Endothelial cell of umbilical vein (primary cell): ENCODE measurements around the gene MAPKAP1. TPM values are rescaled to one million over a fixed set of nuclear protein-coding genes. Genes with fewer than 3 reads are reported as not detected.

Source experiments
- BruUV-seq: library from RNA; stranded (reverse); fragments of 400-500 nt; replicated peaks from 2 replicates; lab custom pipeline; 2021; lab: Mats Ljungman, UMichigan
- CTCF ChIA-PET: fragments of 300-600, 350-600 bp; sonication (Branson Sonifier 250); formaldehyde crosslinking; loops from one replicate; lab custom pipeline; 2021; ENCODE audit warnings: antibody characterized with exemption, inconsistent platforms; lab: Charles Lee
- POLR2A ChIA-PET: fragments of 300-600, 350-600 bp; sonication (Branson Sonifier 250); formaldehyde crosslinking; loops from one replicate; lab custom pipeline; 2021; ENCODE audit warnings: antibody characterized with exemption, inconsistent platforms; lab: Charles Lee
- DNase-seq: peaks from one replicate; pipeline ENCODE4 v3.0.0-alpha.2; 2011; ENCODE audit warnings: low read depth, low spot score
- FAIRE-seq: peaks from 2 replicates; lab custom pipeline; 2011; peaks lifted over from hg19 to GRCh38; lab: Jason Lieb, UNC
- H2AFZ ChIP-seq: 2 replicates; pipeline ENCODE4 v1.6.0; 2012; ENCODE audit warnings: low read depth, low read length, control low read depth, inconsistent platforms
- H3K27ac ChIP-seq: 2 replicates; pipeline ENCODE4 v1.5.1; 2011; ENCODE audit warnings: low read depth, mild to moderate bottlenecking, control low read depth, low read length, moderate library complexity; ENCODE audit not compliant: insufficient read depth
- H3K27me3 ChIP-seq, 2 experiments: 2 replicates each; pipeline versions ENCODE4 v1.6.0 to v1.6.1; 2011; ENCODE audit warnings: low read length in 2 of 2, mixed read lengths in 1 of 2; ENCODE audit not compliant: control insufficient read depth in 2 of 2, insufficient read depth in 2 of 2
- H3K36me3 ChIP-seq, 2 experiments: 2 replicates in 1 of 2; 3 replicates in 1 of 2; pipeline ENCODE4 v1.5.1; 2011; ENCODE audit warnings: low read length in 2 of 2, mild to moderate bottlenecking in 1 of 2, moderate library complexity in 1 of 2; ENCODE audit not compliant: control insufficient read depth in 2 of 2, insufficient read depth in 2 of 2; ENCODE audit errors: extremely low read depth in 1 of 2
- H3K4me1 ChIP-seq: 3 replicates; pipeline ENCODE4 v1.5.1; 2011; ENCODE audit warnings: mild to moderate bottlenecking, low read length; ENCODE audit not compliant: control insufficient read depth, insufficient read depth; ENCODE audit errors: extremely low read depth
- H3K4me2 ChIP-seq: 2 replicates; pipeline ENCODE4 v1.6.1; 2011; ENCODE audit warnings: low read length, control low read depth, mixed read lengths; ENCODE audit not compliant: insufficient read depth
- H3K4me3 ChIP-seq, 3 experiments: fragments of 200-600 bp in 1 of 3; sonication (generic), shearing (Covaris generic) in 1 of 3; replicated peaks in 1 of 3; 2 replicates each; pipeline ENCODE4 v1.5.1; 2011 to 2016; ENCODE audit warnings: control low read depth in 3 of 3, low read length in 3 of 3, mild to moderate bottlenecking in 2 of 3, inconsistent platforms in 1 of 3, low read depth in 1 of 3, moderate library complexity in 1 of 3; ENCODE audit not compliant: insufficient read depth in 1 of 3
- H3K79me2 ChIP-seq: 2 replicates; pipeline ENCODE4 v1.6.0; 2012; ENCODE audit warnings: low read length, inconsistent platforms; ENCODE audit not compliant: control insufficient read depth, insufficient read depth
- H3K9ac ChIP-seq: replicated peaks from 2 replicates; pipeline ENCODE3; 2011; ENCODE audit warnings: low read length, control low read depth; ENCODE audit not compliant: insufficient read depth; ENCODE audit errors: extremely low read depth
- H3K9me1 ChIP-seq: replicated peaks from 3 replicates; pipeline ENCODE4 v1.6.0; 2011; ENCODE audit warnings: mild to moderate bottlenecking, low read length; ENCODE audit not compliant: control insufficient read depth, insufficient read depth; ENCODE audit errors: extremely low read depth
- H3K9me3 ChIP-seq: replicated peaks from 2 replicates; pipeline ENCODE4 v1.5.1; 2012; ENCODE audit warnings: low read length, inconsistent platforms; ENCODE audit not compliant: control insufficient read depth, insufficient read depth
- H4K20me1 ChIP-seq: replicated peaks from 2 replicates; pipeline ENCODE3; 2011; ENCODE audit warnings: mild to moderate bottlenecking, low read length; ENCODE audit not compliant: control insufficient read depth, insufficient read depth; ENCODE audit errors: extremely low read depth
- CTCF ChIP-seq, 2 donors: IDR thresholded peaks; 1 replicate in 1 of 2; 2 replicates in 1 of 2; pipeline ENCODE4 v1.5.1; 2011; ENCODE audit warnings: low read length in 2 of 2, mild to moderate bottlenecking in 2 of 2, moderate library complexity in 2 of 2, control low read depth in 1 of 2, inconsistent platforms in 1 of 2, low read depth in 1 of 2; ENCODE audit not compliant: insufficient read depth in 1 of 2; ENCODE audit errors: extremely low read depth in 1 of 2
- EZH2 ChIP-seq: IDR thresholded peaks from 2 replicates; pipeline ENCODE4 v1.6.1; 2012; ENCODE audit warnings: borderline replicate concordance, low read depth, mild to moderate bottlenecking, moderate library complexity, low read length, inconsistent platforms; ENCODE audit not compliant: severe bottlenecking
- FOS ChIP-seq: IDR thresholded peaks from 2 replicates; pipeline ENCODE4 v1.6.1; 2011; ENCODE audit warnings: mild to moderate bottlenecking, low read length, moderate library complexity, borderline replicate concordance; ENCODE audit not compliant: insufficient read depth
- GATA2 ChIP-seq: IDR thresholded peaks from 2 replicates; pipeline ENCODE4 v1.7.0; 2011; ENCODE audit warnings: low read depth, mild to moderate bottlenecking, moderate library complexity, mixed read lengths, low read length; ENCODE audit not compliant: insufficient read length, insufficient read depth
- JUN ChIP-seq: IDR thresholded peaks from 2 replicates; pipeline ENCODE4 v1.6.1; 2011; ENCODE audit warnings: borderline replicate concordance, low read depth; ENCODE audit not compliant: insufficient read length, insufficient read depth
- MAX ChIP-seq: IDR thresholded peaks from 2 replicates; pipeline ENCODE4 v1.6.1; 2011; ENCODE audit not compliant: insufficient read depth, insufficient read length
- MYC ChIP-seq: IDR thresholded peaks from one replicate; pipeline ENCODE4 v1.6.1; 2011; ENCODE audit warnings: mild to moderate bottlenecking, low read depth, low read length
- POLR2A ChIP-seq: IDR thresholded peaks from 2 replicates; pipeline ENCODE4 v1.6.1; 2012; ENCODE audit warnings: low read depth, mild to moderate bottlenecking, control low read depth, low read length
- POLR2AphosphoS5 ChIP-seq: IDR thresholded peaks from 2 replicates; pipeline ENCODE4 v1.6.1; 2012; ENCODE audit warnings: low read depth, mild to moderate bottlenecking, control low read depth, low read length, moderate library complexity; ENCODE audit not compliant: insufficient read depth
- dilution Hi-C: fragments of 300-500 bp; cut with MboI; formaldehyde crosslinking; loops from one replicate; pipeline ENCODE4 v1.15.0; 2019; ENCODE audit warnings: low sequenced_read_pairs; ENCODE audit not compliant: extremely low pct_ligation_motif_present
- intact Hi-C: fragments of 100-400 bp; cut with micrococcal nuclease; formaldehyde crosslinking; loops from one replicate; pipeline ENCODE4 v1.10.0; 2022
- polyA plus RNA-seq, 4 experiments: library from polyadenylated mRNA; depleted of rRNA in 3 of 4; stranded (reverse) in 3 of 4; unstranded in 1 of 4; fragments of >200 nt; gene quantifications; 2 replicates each; pipeline versions ENCODE4 v1.2.1 to v1.2.3, GENCODE V29; 2011 to 2012; ENCODE audit warnings: missing spikeins in 1 of 4
- total RNA-seq: library from RNA; stranded (reverse); gene quantifications from 2 replicates; pipeline ENCODE4 v1.2.3, GENCODE V29; 2021

MAPKAP1 gene
- total and polyA plus RNA-seq, 2 donors (not counting 3 experiments of a cell fraction or from before 2014, with no cell fraction given), result 61.9 to 99.1 TPM

- TF ChIP-seq CTCF (IDR thresholded peaks at IDR 0.05; ENCODE audit: extremely low read depth in 1 of 2, insufficient read depth in 1 of 2, low read depth in 1 of 2, low read length in 2 of 2), result no peak
- no peak for TF ChIP-seq GATA2
- no peak for TF ChIP-seq POLR2AphosphoS5
- TF ChIP-seq JUN, result no peak
- no peak for TF ChIP-seq EZH2
- no peak for TF ChIP-seq MYC
- no peak for TF ChIP-seq FOS
- TF ChIP-seq POLR2A, result no peak
- TF ChIP-seq MAX, result no peak
- dilution Hi-C loops, result no loop called here
- Histone ChIP-seq H3K27me3 (no peaks in the 10 kb centered on the region), H3K9me3 (no peaks in the 10 kb centered on the region), H3K9me1 (no peaks in the 10 kb centered on the region), H3K36me3 (no peaks in the 10 kb centered on the region), H3K4me1 (no peaks in the 10 kb centered on the region), H4K20me1 (no peaks in the 10 kb centered on the region), H3K4me2 (no peak overlapping the region), H3K4me3 (no peak overlapping the region), H3K9ac (no peak overlapping the region), H3K27ac (no peak overlapping the region), H3K79me2 (no peaks in the 10 kb centered on the region), H2AFZ (no peak overlapping the region)
- POLR2A ChIA-PET, result no interaction called here
- FAIRE-seq (peak; percentile 44), DNase-seq (peak; percentile 49)
- intact Hi-C loops, result no loop called here
- no TSS peak for BruUV-seq
- CTCF ChIA-PET, result no interaction called here
Observed at GRCh38 chr9:125433461-125434011, 273.5 kb downstream of the MAPKAP1 start.
